ENCODE data around the gene HARS2.

DNA sequence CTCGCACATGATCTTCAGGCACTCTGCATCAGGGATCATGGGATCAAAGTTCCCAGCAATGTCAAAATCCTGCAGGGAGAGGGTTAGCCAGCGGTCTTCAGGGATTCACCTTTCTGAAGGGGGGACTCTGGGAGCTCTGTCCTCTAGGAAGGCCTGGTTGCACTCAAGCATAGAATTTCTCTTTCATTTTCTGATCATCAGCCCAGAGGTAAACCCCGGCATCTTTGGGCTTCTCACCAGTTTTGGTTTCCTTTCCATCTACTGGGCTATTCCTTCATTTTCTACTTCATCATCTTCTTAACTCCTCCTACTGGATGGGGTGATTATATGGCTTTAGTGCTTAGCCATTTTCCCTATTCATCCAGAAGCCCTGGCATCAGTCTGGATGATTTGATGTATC lies 13.3 kb upstream of the HARS2 start:
- TF ChIP-seq, protein P1, sequence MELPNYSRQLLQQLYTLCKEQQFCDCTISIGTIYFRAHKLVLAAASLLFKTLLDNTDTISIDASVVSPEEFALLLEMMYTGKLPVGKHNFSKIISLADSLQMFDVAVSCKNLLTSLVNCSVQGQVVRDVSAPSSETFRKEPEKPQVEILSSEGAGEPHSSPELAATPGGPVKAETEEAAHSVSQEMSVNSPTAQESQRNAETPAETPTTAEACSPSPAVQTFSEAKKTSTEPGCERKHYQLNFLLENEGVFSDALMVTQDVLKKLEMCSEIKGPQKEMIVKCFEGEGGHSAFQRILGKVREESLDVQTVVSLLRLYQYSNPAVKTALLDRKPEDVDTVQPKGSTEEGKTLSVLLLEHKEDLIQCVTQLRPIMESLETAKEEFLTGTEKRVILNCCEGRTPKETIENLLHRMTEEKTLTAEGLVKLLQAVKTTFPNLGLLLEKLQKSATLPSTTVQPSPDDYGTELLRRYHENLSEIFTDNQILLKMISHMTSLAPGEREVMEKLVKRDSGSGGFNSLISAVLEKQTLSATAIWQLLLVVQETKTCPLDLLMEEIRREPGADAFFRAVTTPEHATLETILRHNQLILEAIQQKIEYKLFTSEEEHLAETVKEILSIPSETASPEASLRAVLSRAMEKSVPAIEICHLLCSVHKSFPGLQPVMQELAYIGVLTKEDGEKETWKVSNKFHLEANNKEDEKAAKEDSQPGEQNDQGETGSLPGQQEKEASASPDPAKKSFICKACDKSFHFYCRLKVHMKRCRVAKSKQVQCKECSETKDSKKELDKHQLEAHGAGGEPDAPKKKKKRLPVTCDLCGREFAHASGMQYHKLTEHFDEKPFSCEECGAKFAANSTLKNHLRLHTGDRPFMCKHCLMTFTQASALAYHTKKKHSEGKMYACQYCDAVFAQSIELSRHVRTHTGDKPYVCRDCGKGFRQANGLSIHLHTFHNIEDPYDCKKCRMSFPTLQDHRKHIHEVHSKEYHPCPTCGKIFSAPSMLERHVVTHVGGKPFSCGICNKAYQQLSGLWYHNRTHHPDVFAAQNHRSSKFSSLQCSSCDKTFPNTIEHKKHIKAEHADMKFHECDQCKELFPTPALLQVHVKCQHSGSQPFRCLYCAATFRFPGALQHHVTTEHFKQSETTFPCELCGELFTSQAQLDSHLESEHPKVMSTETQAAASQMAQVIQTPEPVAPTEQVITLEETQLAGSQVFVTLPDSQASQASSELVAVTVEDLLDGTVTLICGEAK (IDR thresholded peaks at IDR 0.05; ENCODE audit: borderline replicate concordance): no peak
- TF ChIP-seq BHLHE40 (IDR thresholded peaks at IDR 0.05; ENCODE audit: borderline replicate concordance in 1 of 2, low read depth in 2 of 2, low read length in 1 of 2) (no peak), TCF12 (IDR thresholded peaks at IDR 0.05; ENCODE audit: low read depth, low read length) (no peak), BRCA1 (IDR thresholded peaks at IDR 0.05; ENCODE audit: low read depth, low read length) (no peak), JUNB (IDR thresholded peaks at IDR 0.05) (no peak)
- TF ChIP-seq, protein P2, sequence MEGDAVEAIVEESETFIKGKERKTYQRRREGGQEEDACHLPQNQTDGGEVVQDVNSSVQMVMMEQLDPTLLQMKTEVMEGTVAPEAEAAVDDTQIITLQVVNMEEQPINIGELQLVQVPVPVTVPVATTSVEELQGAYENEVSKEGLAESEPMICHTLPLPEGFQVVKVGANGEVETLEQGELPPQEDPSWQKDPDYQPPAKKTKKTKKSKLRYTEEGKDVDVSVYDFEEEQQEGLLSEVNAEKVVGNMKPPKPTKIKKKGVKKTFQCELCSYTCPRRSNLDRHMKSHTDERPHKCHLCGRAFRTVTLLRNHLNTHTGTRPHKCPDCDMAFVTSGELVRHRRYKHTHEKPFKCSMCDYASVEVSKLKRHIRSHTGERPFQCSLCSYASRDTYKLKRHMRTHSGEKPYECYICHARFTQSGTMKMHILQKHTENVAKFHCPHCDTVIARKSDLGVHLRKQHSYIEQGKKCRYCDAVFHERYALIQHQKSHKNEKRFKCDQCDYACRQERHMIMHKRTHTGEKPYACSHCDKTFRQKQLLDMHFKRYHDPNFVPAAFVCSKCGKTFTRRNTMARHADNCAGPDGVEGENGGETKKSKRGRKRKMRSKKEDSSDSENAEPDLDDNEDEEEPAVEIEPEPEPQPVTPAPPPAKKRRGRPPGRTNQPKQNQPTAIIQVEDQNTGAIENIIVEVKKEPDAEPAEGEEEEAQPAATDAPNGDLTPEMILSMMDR (IDR thresholded peaks at IDR 0.05 in 2 of 3, conservative IDR thresholded peaks at IDR 0.05 in 1 of 3; ENCODE audit: control insufficient read depth in 2 of 3, extremely low read depth in 1 of 3, insufficient read depth in 1 of 3, low read depth in 3 of 3, low read length in 3 of 3): no peak
- TF ChIP-seq, protein P3, sequence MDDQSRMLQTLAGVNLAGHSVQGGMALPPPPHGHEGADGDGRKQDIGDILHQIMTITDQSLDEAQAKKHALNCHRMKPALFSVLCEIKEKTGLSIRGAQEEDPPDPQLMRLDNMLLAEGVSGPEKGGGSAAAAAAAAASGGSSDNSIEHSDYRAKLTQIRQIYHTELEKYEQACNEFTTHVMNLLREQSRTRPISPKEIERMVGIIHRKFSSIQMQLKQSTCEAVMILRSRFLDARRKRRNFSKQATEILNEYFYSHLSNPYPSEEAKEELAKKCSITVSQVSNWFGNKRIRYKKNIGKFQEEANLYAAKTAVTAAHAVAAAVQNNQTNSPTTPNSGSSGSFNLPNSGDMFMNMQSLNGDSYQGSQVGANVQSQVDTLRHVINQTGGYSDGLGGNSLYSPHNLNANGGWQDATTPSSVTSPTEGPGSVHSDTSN (IDR thresholded peaks at IDR 0.05; ENCODE audit: insufficient replicate concordance, low read depth, low read length): no peak
- TF ChIP-seq, protein P4, sequence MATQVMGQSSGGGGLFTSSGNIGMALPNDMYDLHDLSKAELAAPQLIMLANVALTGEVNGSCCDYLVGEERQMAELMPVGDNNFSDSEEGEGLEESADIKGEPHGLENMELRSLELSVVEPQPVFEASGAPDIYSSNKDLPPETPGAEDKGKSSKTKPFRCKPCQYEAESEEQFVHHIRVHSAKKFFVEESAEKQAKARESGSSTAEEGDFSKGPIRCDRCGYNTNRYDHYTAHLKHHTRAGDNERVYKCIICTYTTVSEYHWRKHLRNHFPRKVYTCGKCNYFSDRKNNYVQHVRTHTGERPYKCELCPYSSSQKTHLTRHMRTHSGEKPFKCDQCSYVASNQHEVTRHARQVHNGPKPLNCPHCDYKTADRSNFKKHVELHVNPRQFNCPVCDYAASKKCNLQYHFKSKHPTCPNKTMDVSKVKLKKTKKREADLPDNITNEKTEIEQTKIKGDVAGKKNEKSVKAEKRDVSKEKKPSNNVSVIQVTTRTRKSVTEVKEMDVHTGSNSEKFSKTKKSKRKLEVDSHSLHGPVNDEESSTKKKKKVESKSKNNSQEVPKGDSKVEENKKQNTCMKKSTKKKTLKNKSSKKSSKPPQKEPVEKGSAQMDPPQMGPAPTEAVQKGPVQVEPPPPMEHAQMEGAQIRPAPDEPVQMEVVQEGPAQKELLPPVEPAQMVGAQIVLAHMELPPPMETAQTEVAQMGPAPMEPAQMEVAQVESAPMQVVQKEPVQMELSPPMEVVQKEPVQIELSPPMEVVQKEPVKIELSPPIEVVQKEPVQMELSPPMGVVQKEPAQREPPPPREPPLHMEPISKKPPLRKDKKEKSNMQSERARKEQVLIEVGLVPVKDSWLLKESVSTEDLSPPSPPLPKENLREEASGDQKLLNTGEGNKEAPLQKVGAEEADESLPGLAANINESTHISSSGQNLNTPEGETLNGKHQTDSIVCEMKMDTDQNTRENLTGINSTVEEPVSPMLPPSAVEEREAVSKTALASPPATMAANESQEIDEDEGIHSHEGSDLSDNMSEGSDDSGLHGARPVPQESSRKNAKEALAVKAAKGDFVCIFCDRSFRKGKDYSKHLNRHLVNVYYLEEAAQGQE (IDR thresholded peaks at IDR 0.05; ENCODE audit: low read depth, low read length): no peak
- TF ChIP-seq, protein P5, sequence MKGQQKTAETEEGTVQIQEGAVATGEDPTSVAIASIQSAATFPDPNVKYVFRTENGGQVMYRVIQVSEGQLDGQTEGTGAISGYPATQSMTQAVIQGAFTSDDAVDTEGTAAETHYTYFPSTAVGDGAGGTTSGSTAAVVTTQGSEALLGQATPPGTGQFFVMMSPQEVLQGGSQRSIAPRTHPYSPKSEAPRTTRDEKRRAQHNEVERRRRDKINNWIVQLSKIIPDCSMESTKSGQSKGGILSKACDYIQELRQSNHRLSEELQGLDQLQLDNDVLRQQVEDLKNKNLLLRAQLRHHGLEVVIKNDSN (IDR thresholded peaks at IDR 0.05; ENCODE audit: borderline replicate concordance, extremely low read length, insufficient read depth, low read depth, low read length): no peak

Measured in GM12878 (cell line).